BLaER1 treated with 17β-estradiol and CSF1 and Interleukin-3, amounts not matched to agents 10 nM and 100 nM (cell line): ENCODE data around the gene IRGQ.

Experiments used
- H3K27ac ChIP-seq, 11 experiments: shearing (Covaris generic); formaldehyde crosslinking; 2 replicates each; pipeline ENCODE4 v1.8.1; 2022
- H3K27me3 ChIP-seq, 11 experiments: shearing (Covaris generic); formaldehyde crosslinking; 2 replicates each; pipeline ENCODE4 v1.8.1; 2022
- H3K36me3 ChIP-seq, 11 experiments: shearing (Covaris generic); formaldehyde crosslinking; 2 replicates each; pipeline ENCODE4 v1.8.1; 2022
- H3K4me1 ChIP-seq, 10 experiments: shearing (Covaris generic); formaldehyde crosslinking; 2 replicates each; pipeline ENCODE4 v1.8.1; 2022
- H3K4me2 ChIP-seq, 11 experiments: shearing (Covaris generic); formaldehyde crosslinking; 2 replicates each; pipeline ENCODE4 v1.8.1; 2022
- H3K4me3 ChIP-seq, 10 experiments: shearing (Covaris generic); formaldehyde crosslinking; 2 replicates each; pipeline ENCODE4 v1.8.1; 2022
- H3K9ac ChIP-seq, 11 experiments: shearing (Covaris generic); formaldehyde crosslinking; 2 replicates each; pipeline ENCODE4 v1.8.1; 2022
- H3K9me3 ChIP-seq, 11 experiments: shearing (Covaris generic); formaldehyde crosslinking; replicated peaks in 1 of 11; 2 replicates each; pipeline ENCODE4 v1.8.1; 2022
- H4K20me1 ChIP-seq, 11 experiments: shearing (Covaris generic); formaldehyde crosslinking; 2 replicates each; pipeline ENCODE4 v1.8.1; 2022
- Cebpa-rat ChIP-seq, 11 experiments: shearing (Covaris generic); IDR thresholded peaks; 2 replicates each; pipeline ENCODE4 v1.8.1; 2022

The IRGQ gene

GRCh38 chr19:43597876-43598275 is 1.9 kb upstream of the IRGQ start:
- H3K27ac ChIP-seq, result peak overlapping the region in 10 of 11 experiments; percentile 88 to 98 (median 93); a peak in 16 of 22 replicates
- H3K9ac ChIP-seq, result peak overlapping the region; percentile 87 to 98 (median 92); a peak in 21 of 22 replicates
- H3K4me2 ChIP-seq, result peak overlapping the region; percentile 92 to 99 (median 98)
- no peaks in the 10 kb centered on the region for H3K27me3 ChIP-seq
- H3K36me3 ChIP-seq, result peaks cover 56 to 72% (median 64%) of the 10 kb centered on the region in 11 experiments
- H3K4me1 ChIP-seq, result peaks cover 41 to 63% (median 55%) of the 10 kb centered on the region in 10 experiments
- no peaks in the 10 kb centered on the region for H3K9me3 ChIP-seq
- peaks cover 0 to 44% (median 18%) of the 10 kb centered on the region in 11 experiments; a peak in 16 of 22 replicates for H4K20me1 ChIP-seq
- no peak for TF ChIP-seq Cebpa-rat (IDR thresholded peaks at IDR 0.05)
- peak overlapping the region; percentile 65 to 90 (median 82); a peak in 18 of 20 replicates for H3K4me3 ChIP-seq

DNA sequence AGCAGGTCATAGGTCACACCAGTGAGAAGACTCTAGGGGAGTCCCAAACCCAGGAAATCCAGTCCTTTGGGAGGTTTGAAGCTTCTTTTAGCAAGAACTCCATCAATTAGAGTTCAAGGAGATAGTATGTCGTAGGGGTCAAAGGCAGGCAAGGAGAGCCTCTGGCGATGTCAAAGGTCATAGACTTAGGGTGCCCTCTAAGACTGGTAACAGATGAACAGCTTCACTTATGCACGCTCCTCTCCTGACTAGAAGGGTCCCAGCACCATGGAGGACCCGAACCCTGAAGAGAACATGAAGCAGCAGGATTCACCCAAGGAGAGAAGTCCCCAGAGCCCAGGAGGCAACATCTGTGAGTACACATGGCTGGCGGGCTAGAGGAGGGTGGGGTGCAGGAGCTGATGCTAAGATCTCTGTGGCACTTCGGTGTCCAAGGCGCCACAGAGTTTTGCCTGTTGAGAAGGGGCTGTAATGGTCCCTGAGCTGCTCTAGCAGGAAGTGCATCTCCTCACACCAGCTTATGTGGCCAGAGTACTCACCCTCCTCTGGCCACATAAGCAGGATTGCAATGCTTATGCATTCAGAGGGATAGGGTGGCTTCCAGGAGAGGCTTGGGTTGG is 1.0 kb upstream of the IRGQ start:
- Histone ChIP-seq H3K4me3 (peak overlapping the region; percentile 65 to 90 (median 82)), H3K9me3 (no peaks in the 10 kb centered on the region), H3K27ac (peak overlapping the region; percentile 86 to 98 (median 93)), H3K4me1 (peaks cover 41 to 55% (median 45%) of the 10 kb centered on the region in 10 experiments), H3K36me3 (peaks cover 58 to 72% (median 64%) of the 10 kb centered on the region in 11 experiments), H3K4me2 (peak overlapping the region; percentile 92 to 99 (median 98)), H3K27me3 (no peaks in the 10 kb centered on the region), H4K20me1 (peaks cover 0 to 53% (median 27%) of the 10 kb centered on the region in 11 experiments; a peak in 17 of 22 replicates), H3K9ac (peak overlapping the region; percentile 87 to 98 (median 92))
- no peak for TF ChIP-seq Cebpa-rat (IDR thresholded peaks at IDR 0.05)

DNA sequence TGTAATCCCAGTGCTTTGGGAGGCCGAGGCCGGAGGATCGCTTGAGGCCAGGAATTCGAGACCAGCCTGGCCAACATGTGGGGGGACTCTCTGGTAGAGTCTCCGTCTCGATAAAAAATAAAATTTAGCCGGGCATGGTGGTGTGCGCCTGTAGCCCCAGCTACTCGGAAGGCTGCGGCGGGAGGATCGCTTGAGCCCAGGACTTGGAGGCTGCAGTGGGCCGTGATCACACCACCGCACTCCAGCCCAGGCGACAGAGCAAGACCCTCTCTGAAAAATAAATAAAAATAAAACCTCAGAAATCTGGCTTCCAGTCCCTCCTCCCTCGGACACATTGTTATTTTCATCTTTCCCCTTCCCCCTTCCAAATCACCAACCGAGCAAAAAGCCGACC is 332 bp downstream of the IRGQ start:
- TF ChIP-seq Cebpa-rat (IDR thresholded peaks at IDR 0.05), result no peak
- no peaks in the 10 kb centered on the region for H3K27me3 ChIP-seq
- peaks cover 0 to 65% (median 32%) of the 10 kb centered on the region in 11 experiments; a peak in 17 of 22 replicates for H4K20me1 ChIP-seq
- H3K9ac ChIP-seq, result peak overlapping the region; percentile 87 to 98 (median 92)
- H3K36me3 ChIP-seq, result peaks cover 56 to 72% (median 63%) of the 10 kb centered on the region in 11 experiments
- peak overlapping the region; percentile 89 to 99 (median 96) for H3K4me2 ChIP-seq
- peak overlapping the region; percentile 76 to 90 (median 82) for H3K4me3 ChIP-seq
- H3K9me3 ChIP-seq, result no peaks in the 10 kb centered on the region
- H3K27ac ChIP-seq, result peak overlapping the region; percentile 85 to 98 (median 91)
- peaks cover 33 to 53% (median 45%) of the 10 kb centered on the region in 10 experiments for H3K4me1 ChIP-seq

GRCh38 chr19:43594710-43595604 is 977 bp downstream of the IRGQ start:
- Histone ChIP-seq H4K20me1 (peaks cover 0 to 71% (median 32%) of the 10 kb centered on the region in 11 experiments; a peak in 17 of 22 replicates), H3K36me3 (peaks cover 54 to 72% (median 63%) of the 10 kb centered on the region in 11 experiments), H3K9ac (peak overlapping the region; percentile 87 to 98 (median 92)), H3K27me3 (no peaks in the 10 kb centered on the region), H3K27ac (peak overlapping the region; percentile 85 to 98 (median 91)), H3K4me2 (peak overlapping the region; percentile 89 to 99 (median 96)), H3K9me3 (no peaks in the 10 kb centered on the region), H3K4me3 (peak overlapping the region; percentile 76 to 90 (median 82)), H3K4me1 (peaks cover 39 to 59% (median 51%) of the 10 kb centered on the region in 10 experiments)
- no peak for TF ChIP-seq Cebpa-rat (IDR thresholded peaks at IDR 0.05)

- peaks cover 0 to 74% (median 32%) of the 10 kb centered on the region in 11 experiments; a peak in 17 of 22 replicates for H4K20me1 ChIP-seq
- H3K4me2 ChIP-seq, result peak overlapping the region; percentile 89 to 99 (median 96)
- no peaks in the 10 kb centered on the region for H3K9me3 ChIP-seq
- TF ChIP-seq Cebpa-rat (IDR thresholded peaks at IDR 0.05), result no peak
- H3K4me1 ChIP-seq, result peaks cover 41 to 66% (median 54%) of the 10 kb centered on the region in 10 experiments
- H3K36me3 ChIP-seq, result peaks cover 54 to 72% (median 62%) of the 10 kb centered on the region in 11 experiments
- peak overlapping the region in 10 of 11 experiments; percentile 86 to 98 (median 92); a peak in 19 of 22 replicates for H3K27ac ChIP-seq
- peak overlapping the region; percentile 76 to 90 (median 82) for H3K4me3 ChIP-seq
- H3K27me3 ChIP-seq, result no peaks in the 10 kb centered on the region
- H3K9ac ChIP-seq, result peak overlapping the region; percentile 87 to 98 (median 92)
These were observed 1.7 kb downstream of the IRGQ start for GRCh38 chr19:43594081-43594697.

GRCh38 chr19:43592800-43593350 is 3.1 kb downstream of the IRGQ start:
- Histone ChIP-seq H3K4me1 (peaks cover 28 to 54% (median 42%) of the 10 kb centered on the region in 10 experiments), H3K9ac (peak overlapping the region in 9 of 11 experiments; percentile 53 to 98 (median 92); a peak in 11 of 22 replicates), H4K20me1 (peaks cover 0 to 66% (median 32%) of the 10 kb centered on the region in 11 experiments; a peak in 17 of 22 replicates)

GRCh38 chr19:43591904-43592772 is 3.8 kb downstream of the IRGQ start:
- Histone ChIP-seq H3K9me3 (no peaks in the 10 kb centered on the region), H3K36me3 (peaks cover 52 to 69% (median 63%) of the 10 kb centered on the region in 11 experiments), H3K9ac (peak overlapping the region in 3 of 11 experiments; percentile 87 to 98 (median 92); a peak in 5 of 22 replicates), H3K4me3 (no peak overlapping the region), H3K4me1 (peaks cover 21 to 47% (median 35%) of the 10 kb centered on the region in 10 experiments), H3K27me3 (no peaks in the 10 kb centered on the region), H4K20me1 (peaks cover 0 to 59% (median 32%) of the 10 kb centered on the region in 11 experiments; a peak in 17 of 22 replicates), H3K4me2 (no peak overlapping the region), H3K27ac (no peak overlapping the region)
- TF ChIP-seq Cebpa-rat (IDR thresholded peaks at IDR 0.05), result no peak

More at GRCh38 chr19:43592800-43593350, 3.1 kb downstream of the IRGQ start:
- Histone ChIP-seq H3K9me3 (no peaks in the 10 kb centered on the region), H3K27ac (0 out of 22 replicates have a peak overlapping the region, but pooled peaks of 3 of the 11 experiments have one; percentile 8 to 16 (median 8)), H3K27me3 (no peaks in the 10 kb centered on the region), H3K4me3 (no peak overlapping the region), H3K36me3 (peaks cover 51 to 67% (median 59%) of the 10 kb centered on the region in 11 experiments), H3K4me2 (peak overlapping the region in 5 of 11 experiments; percentile 91 to 99 (median 93); a peak in 6 of 22 replicates)
- no peak for TF ChIP-seq Cebpa-rat (IDR thresholded peaks at IDR 0.05)
